ENCODE results near the gene POLE. TPM values are rescaled to one million over a fixed set of nuclear protein-coding genes. Genes with fewer than 3 reads are reported as not detected.

Gene POLE
- total and polyA plus RNA-seq, 9 of the 15 experiments (the other 6 are each of a cell fraction or from before 2014, with no cell fraction given), result 2.4 to 154 (median 49.6) TPM

GRCh38 chr12:132600048-132601032, 86.8 kb downstream of the POLE start (continued):
- TF ChIP-seq MAZ (CRISPR knock-in tag; conservative IDR thresholded peaks at IDR 0.05 in 1 of 2, IDR thresholded peaks at IDR 0.05 in 1 of 2) (peak in 1 of 2 experiments; percentile 64; a peak in 1 of 4 replicates), TARDBP (IDR thresholded peaks at IDR 0.05) (no peak), THAP7 (CRISPR knock-in tag; IDR thresholded peaks at IDR 0.05) (no peak), RUNX1 (IDR thresholded peaks at IDR 0.05; ENCODE audit: low read depth) (no peak), E2F1 (CRISPR knock-in tag; IDR thresholded peaks at IDR 0.05) (0 out of 2 replicates have a peak, but pooled peaks have one; percentile 47), RFX5 (IDR thresholded peaks at IDR 0.05; ENCODE audit: low read depth, low read length) (no peak), E2F5 (CRISPR knock-in tag; IDR thresholded peaks at IDR 0.05) (peak; percentile 51; the same call in 1 of the 2 replicates), RAD21 (CRISPR knock-in tag; conservative IDR thresholded peaks at IDR 0.05 in 1 of 2, IDR thresholded peaks at IDR 0.05 in 1 of 2) (peak; percentile 40 to 83), PML (IDR thresholded peaks at IDR 0.05; ENCODE audit: low read length) (no peak), ARID2 (IDR thresholded peaks at IDR 0.05) (peak; percentile 62), ELK1 (CRISPR knock-in tag; IDR thresholded peaks at IDR 0.05) (no peak), NFE2 (IDR thresholded peaks at IDR 0.05; ENCODE audit: low read depth) (no peak), ZNF143 (CRISPR knock-in tag; IDR thresholded peaks at IDR 0.05) (no peak), THAP12 (CRISPR knock-in tag; IDR thresholded peaks at IDR 0.05) (no peak), CHCHD3 (CRISPR knock-in tag; IDR thresholded peaks at IDR 0.05) (no peak), STAT6 (CRISPR knock-in tag; IDR thresholded peaks at IDR 0.05) (no peak; the same call in 1 of the 2 replicates)
